Tibial nerve (tissue), 4 donors: ENCODE results near the gene ARFGEF3. TPM values are rescaled to one million over a fixed set of nuclear protein-coding genes. Genes with fewer than 3 reads are reported as not detected.

Source experiments
- DNase-seq, 2 donors: peaks; one replicate each; pipeline ENCODE4 v3.0.0-alpha.2; 2019; ENCODE audit warnings: low spot score in 2 of 2
- H3K27ac ChIP-seq, 4 donors: fragments of 200-600 bp; sonication (generic) in 3 of 4; one replicate each; pipeline ENCODE4 v1.5.1; 2017 to 2019; ENCODE audit warnings: mild to moderate bottlenecking in 1 of 4
- H3K27me3 ChIP-seq, 2 donors: fragments of 200-600 bp; sonication (generic) in 1 of 2; one replicate each; pipeline versions ENCODE4 v1.5.1 to v1.6.0; 2017 to 2019
- H3K36me3 ChIP-seq, 3 donors: fragments of 200-600 bp; sonication (generic); one replicate each; pipeline ENCODE4 v1.5.1; 2018 to 2019
- H3K4me1 ChIP-seq, 4 donors: fragments of 200-600 bp; sonication (generic) in 3 of 4; one replicate each; pipeline ENCODE4 v1.5.1; 2017 to 2019
- H3K4me3 ChIP-seq, 4 donors: fragments of 200-600 bp; sonication (generic) in 3 of 4; one replicate each; pipeline ENCODE4 v1.5.1; 2017 to 2019; ENCODE audit warnings: mild to moderate bottlenecking in 1 of 4, moderate library complexity in 1 of 4
- H3K9me3 ChIP-seq, 4 donors: fragments of 200-600 bp; sonication (generic) in 3 of 4; one replicate each; pipeline ENCODE4 v1.5.1; 2017 to 2019
- CTCF ChIP-seq, 5 experiments: fragments of 200-600 bp in 3 of 5; fragments of 450-650 bp in 2 of 5; sonication (generic) in 3 of 5; IDR thresholded peaks; one replicate each; pipeline ENCODE4 v1.5.1; 2016 to 2019; ENCODE audit warnings: antibody characterized with exemption in 5 of 5, mild to moderate bottlenecking in 3 of 5, moderate library complexity in 2 of 5
- EP300 ChIP-seq, 2 donors: sonication (generic); formaldehyde crosslinking; IDR thresholded peaks; one replicate each; pipeline ENCODE4 v1.6.1; 2017; ENCODE audit warnings: antibody characterized with exemption in 2 of 2, mild to moderate bottlenecking in 1 of 2
- POLR2A ChIP-seq, 2 donors: fragments of 450-650 bp; IDR thresholded peaks; one replicate each; pipeline ENCODE4 v1.6.1; 2017; ENCODE audit warnings: antibody characterized with exemption in 2 of 2, mild to moderate bottlenecking in 2 of 2, moderate library complexity in 2 of 2
- WGBS, 2 donors: methylation state at CpG; one replicate each; pipeline ENCODE4 v1.1.5; 2018; 5-methylcytosine and 5-hydroxymethylcytosine counted together
- total RNA-seq, 4 donors: library from RNA; depleted of rRNA; stranded (reverse); fragments of >200 nt; gene quantifications; one replicate each; pipeline ENCODE4 v1.1.0, GENCODE V29; 2016

ARFGEF3 gene
- total RNA-seq, 4 donors from 2014 or later: 3.9 to 6.9 (median 5.4) TPM

GRCh38 chr6:138248011-138248410 lies 86.3 kb downstream of the ARFGEF3 start:
- TF ChIP-seq EP300 (IDR thresholded peaks at IDR 0.05): no peak
- TF ChIP-seq POLR2A (IDR thresholded peaks at IDR 0.05): no peak
- no peak for TF ChIP-seq CTCF (IDR thresholded peaks at IDR 0.05)
- WGBS, 2 donors: 75 to 84% methylated on average over 7 of the region's 7 CpGs
- Histone ChIP-seq H3K36me3 (no peaks in the 10 kb centered on the region), H3K4me1 (no peaks in the 10 kb centered on the region), H3K4me3 (no peak overlapping the region), H3K27me3 (no peaks in the 10 kb centered on the region), H3K27ac (no peak overlapping the region), H3K9me3 (no peaks in the 10 kb centered on the region)
- no peak for DNase-seq

GRCh38 chr6:138248878-138249277 lies 87.1 kb downstream of the ARFGEF3 start:
- H3K27me3 ChIP-seq: no peaks in the 10 kb centered on the region
- H3K4me3 ChIP-seq: no peak overlapping the region
- 51 to 62% methylated on average over 1 of the region's 1 CpG for WGBS, 2 donors
- H3K9me3 ChIP-seq: no peaks in the 10 kb centered on the region
- no peak for DNase-seq
- no peaks in the 10 kb centered on the region for H3K36me3 ChIP-seq
- H3K4me1 ChIP-seq: no peaks in the 10 kb centered on the region
- no peak overlapping the region for H3K27ac ChIP-seq
- TF ChIP-seq POLR2A (IDR thresholded peaks at IDR 0.05): no peak
- TF ChIP-seq CTCF (IDR thresholded peaks at IDR 0.05): no peak
- no peak for TF ChIP-seq EP300 (IDR thresholded peaks at IDR 0.05)

GRCh38 chr6:138250053-138250452 lies 88.3 kb downstream of the ARFGEF3 start:
- no peak overlapping the region for H3K27ac ChIP-seq
- no peak overlapping the region for H3K4me3 ChIP-seq
- DNase-seq: no peak
- TF ChIP-seq EP300 (IDR thresholded peaks at IDR 0.05) (no peak), POLR2A (IDR thresholded peaks at IDR 0.05) (no peak), CTCF (IDR thresholded peaks at IDR 0.05) (no peak)
- no peaks in the 10 kb centered on the region for H3K36me3 ChIP-seq
- no peaks in the 10 kb centered on the region for H3K9me3 ChIP-seq
- 98 to 100% methylated on average over 4 of the region's 4 CpGs for WGBS, 2 donors
- no peaks in the 10 kb centered on the region for H3K4me1 ChIP-seq
- no peaks in the 10 kb centered on the region for H3K27me3 ChIP-seq

GRCh38 chr6:138250513-138251247 lies 88.9 kb downstream of the ARFGEF3 start:
- Histone ChIP-seq H3K27me3 (no peaks in the 10 kb centered on the region), H3K4me1 (no peaks in the 10 kb centered on the region), H3K9me3 (no peaks in the 10 kb centered on the region), H3K36me3 (peaks cover 0 to 4% (median 0%) of the 10 kb centered on the region in 3 donors), H3K4me3 (no peak overlapping the region), H3K27ac (no peak overlapping the region)
- DNase-seq: no peak
- 74 to 78% methylated on average over 16 of the region's 16 CpGs for WGBS, 2 donors
- TF ChIP-seq POLR2A (IDR thresholded peaks at IDR 0.05) (no peak), EP300 (IDR thresholded peaks at IDR 0.05) (no peak), CTCF (IDR thresholded peaks at IDR 0.05) (no peak)

GRCh38 chr6:138253731-138254130 lies 92.0 kb downstream of the ARFGEF3 start:
- no peak overlapping the region for H3K4me3 ChIP-seq
- 93 to 94% methylated on average over 11 of the region's 11 CpGs for WGBS, 2 donors

More at GRCh38 chr6:138253731-138254130, 92.0 kb downstream of the ARFGEF3 start:
- Histone ChIP-seq H3K4me1 (no peaks in the 10 kb centered on the region), H3K36me3 (peaks cover 0 to 8% (median 0%) of the 10 kb centered on the region in 3 donors), H3K27me3 (no peaks in the 10 kb centered on the region), H3K9me3 (no peaks in the 10 kb centered on the region), H3K27ac (no peak overlapping the region)
- DNase-seq: no peak
- TF ChIP-seq POLR2A (IDR thresholded peaks at IDR 0.05) (no peak), CTCF (IDR thresholded peaks at IDR 0.05) (no peak), EP300 (IDR thresholded peaks at IDR 0.05) (no peak)
